Progenitor cell of endocrine pancreas (in vitro differentiated cells): Measurements from ENCODE around the gene NTN1. TPM values are rescaled to one million over a fixed set of nuclear protein-coding genes. Genes with fewer than 3 reads are reported as not detected.
A peak's percentile ranks its signal among the peaks of the same experiment; 100 is the strongest.

ENCODE experiments used
- DNase-seq: peaks from one replicate; pipeline ENCODE4 v3.0.0; 2021; ENCODE audit warnings: low spot score; ENCODE audit not compliant: unreplicated experiment
- H3K27ac Mint-ChIP-seq: 2 replicates; pipeline ENCODE4 v1.8.0; 2021; ENCODE audit warnings: mild to moderate bottlenecking, moderate library complexity, mixed read lengths
- H3K27me3 Mint-ChIP-seq: 2 replicates; pipeline ENCODE4 v1.8.0; 2021; ENCODE audit warnings: mixed read lengths
- H3K36me3 Mint-ChIP-seq: 2 replicates; pipeline ENCODE4 v1.8.0; 2022; ENCODE audit warnings: mixed read lengths; ENCODE audit not compliant: insufficient read depth
- H3K4me1 Mint-ChIP-seq: 2 replicates; pipeline ENCODE4 v1.8.0; 2021; ENCODE audit warnings: low read depth, mixed read lengths
- H3K4me3 Mint-ChIP-seq: 2 replicates; pipeline ENCODE4 v1.8.0; 2021; ENCODE audit warnings: low read depth, mild to moderate bottlenecking, moderate library complexity, mixed read lengths
- H3K9me3 Mint-ChIP-seq: 2 replicates; pipeline ENCODE4 v1.8.0; 2021; ENCODE audit warnings: low read depth, mixed read lengths
- total RNA-seq: library from RNA; stranded (reverse); gene quantifications from 2 replicates; pipeline ENCODE4 v1.2.1, GENCODE V29; 2021
- TF ChIP-seq, protein P1 (sequence below): fragments of 200-600 bp; sonication (generic); IDR thresholded peaks from one replicate; pipeline ENCODE4 v1.5.0; 2021; ENCODE audit warnings: antibody characterized with exemption, mild to moderate bottlenecking; ENCODE audit not compliant: unreplicated experiment

Gene NTN1
- total RNA-seq, 1 donor from 2014 or later: 4.4 TPM

GRCh38 chr17:8995711-8996110, 25.6 kb upstream of the NTN1 start:
- Mint-ChIP-seq H3K4me3 (no peak overlapping the region), H3K27ac (no peak overlapping the region), H3K27me3 (peaks cover 43% of the 10 kb centered on the region), H3K36me3 (no peaks in the 10 kb centered on the region), H3K9me3 (no peaks in the 10 kb centered on the region), H3K4me1 (peaks cover 6% of the 10 kb centered on the region)
- no peak for DNase-seq
- TF ChIP-seq, protein P1, sequence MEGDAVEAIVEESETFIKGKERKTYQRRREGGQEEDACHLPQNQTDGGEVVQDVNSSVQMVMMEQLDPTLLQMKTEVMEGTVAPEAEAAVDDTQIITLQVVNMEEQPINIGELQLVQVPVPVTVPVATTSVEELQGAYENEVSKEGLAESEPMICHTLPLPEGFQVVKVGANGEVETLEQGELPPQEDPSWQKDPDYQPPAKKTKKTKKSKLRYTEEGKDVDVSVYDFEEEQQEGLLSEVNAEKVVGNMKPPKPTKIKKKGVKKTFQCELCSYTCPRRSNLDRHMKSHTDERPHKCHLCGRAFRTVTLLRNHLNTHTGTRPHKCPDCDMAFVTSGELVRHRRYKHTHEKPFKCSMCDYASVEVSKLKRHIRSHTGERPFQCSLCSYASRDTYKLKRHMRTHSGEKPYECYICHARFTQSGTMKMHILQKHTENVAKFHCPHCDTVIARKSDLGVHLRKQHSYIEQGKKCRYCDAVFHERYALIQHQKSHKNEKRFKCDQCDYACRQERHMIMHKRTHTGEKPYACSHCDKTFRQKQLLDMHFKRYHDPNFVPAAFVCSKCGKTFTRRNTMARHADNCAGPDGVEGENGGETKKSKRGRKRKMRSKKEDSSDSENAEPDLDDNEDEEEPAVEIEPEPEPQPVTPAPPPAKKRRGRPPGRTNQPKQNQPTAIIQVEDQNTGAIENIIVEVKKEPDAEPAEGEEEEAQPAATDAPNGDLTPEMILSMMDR: no peak

DNA sequence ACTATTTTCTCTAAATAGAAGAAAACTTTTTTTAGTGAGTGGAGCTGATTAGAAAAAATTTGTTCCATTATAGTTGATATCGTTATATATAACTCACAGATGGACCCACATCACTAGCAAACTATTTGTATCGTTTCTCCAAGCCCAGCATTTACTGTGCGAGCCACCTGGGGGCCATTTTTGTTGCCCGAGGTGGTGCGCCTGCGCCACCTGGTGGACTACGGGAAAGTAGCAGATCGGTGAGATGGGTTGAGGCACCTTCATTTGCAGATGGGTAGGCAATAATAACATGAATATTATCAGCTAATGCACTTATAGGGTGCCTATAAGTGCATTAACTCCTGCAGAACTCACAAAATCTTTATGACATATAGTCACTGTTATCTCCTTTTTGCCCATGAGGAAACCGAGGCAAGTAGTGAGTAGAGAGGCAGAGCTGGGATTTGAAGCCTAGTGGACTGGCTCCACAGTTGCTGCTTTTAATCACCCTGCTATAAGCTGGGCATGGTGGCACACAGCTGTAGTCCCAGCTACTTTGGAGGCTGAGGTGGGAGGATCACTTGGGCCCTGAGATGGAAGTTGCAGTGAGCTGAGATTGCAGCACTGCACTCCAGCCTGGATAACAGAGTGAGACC, 23.2 kb upstream of the NTN1 start:
- no peaks in the 10 kb centered on the region for H3K9me3 Mint-ChIP-seq
- TF ChIP-seq, protein P1: peak; percentile 92
- peak; percentile 47 for DNase-seq
- no peak overlapping the region for H3K4me3 Mint-ChIP-seq
- H3K4me1 Mint-ChIP-seq: peaks cover 13% of the 10 kb centered on the region
- H3K27ac Mint-ChIP-seq: no peak overlapping the region
- no peaks in the 10 kb centered on the region for H3K36me3 Mint-ChIP-seq
- peaks cover 52% of the 10 kb centered on the region for H3K27me3 Mint-ChIP-seq

DNA sequence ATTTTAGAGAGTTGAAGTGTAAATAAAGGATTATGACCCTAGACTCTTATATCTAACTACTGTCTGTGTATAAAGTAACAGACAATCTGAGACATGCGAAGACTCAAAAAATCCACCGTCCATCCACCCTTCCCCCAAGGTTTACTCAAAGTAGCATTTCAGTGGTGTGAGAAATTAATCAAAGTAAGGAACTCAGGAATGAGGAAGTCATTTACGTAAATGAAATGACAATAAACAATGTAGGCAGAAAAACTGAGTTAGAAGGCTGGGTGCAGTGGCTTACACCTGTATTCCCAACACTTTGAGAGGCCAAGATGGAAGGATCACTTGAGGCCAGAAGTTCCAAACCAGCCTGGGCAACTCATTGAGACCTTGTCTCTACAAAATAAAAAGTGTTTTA, 19.8 kb upstream of the NTN1 start:
- no peak for DNase-seq
- no peak overlapping the region for H3K27ac Mint-ChIP-seq
- peaks cover 7% of the 10 kb centered on the region for H3K4me1 Mint-ChIP-seq
- H3K4me3 Mint-ChIP-seq: peak overlapping the region; percentile 4
- peaks cover 65% of the 10 kb centered on the region for H3K27me3 Mint-ChIP-seq
- TF ChIP-seq, protein P1: no peak
- no peaks in the 10 kb centered on the region for H3K9me3 Mint-ChIP-seq
- no peaks in the 10 kb centered on the region for H3K36me3 Mint-ChIP-seq

DNA sequence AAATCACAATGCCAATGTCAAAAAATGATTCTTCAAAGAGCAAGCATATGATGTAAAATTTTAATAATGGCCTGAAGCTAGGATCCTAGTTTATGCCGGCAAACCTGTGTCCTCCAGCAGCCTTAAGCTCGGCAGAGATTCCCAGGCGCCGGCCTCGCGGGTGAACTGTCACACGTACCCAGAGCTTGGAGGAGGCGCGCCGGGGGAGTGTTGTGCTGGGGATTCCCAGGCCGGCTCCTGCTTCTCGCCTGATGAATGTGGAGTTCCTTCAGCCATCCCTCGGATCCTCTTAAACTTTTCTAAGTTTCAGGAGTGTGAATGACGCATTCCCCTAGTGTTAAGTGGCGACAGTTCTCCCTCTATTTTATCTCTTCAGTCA, 19.1 kb upstream of the NTN1 start:
- peak overlapping the region; percentile 54 for H3K4me3 Mint-ChIP-seq
- DNase-seq: no peak
- no peaks in the 10 kb centered on the region for H3K9me3 Mint-ChIP-seq
- H3K27me3 Mint-ChIP-seq: peaks cover 70% of the 10 kb centered on the region
- TF ChIP-seq, protein P1: no peak
- no peaks in the 10 kb centered on the region for H3K36me3 Mint-ChIP-seq
- H3K27ac Mint-ChIP-seq: no peak overlapping the region
- peaks cover 7% of the 10 kb centered on the region for H3K4me1 Mint-ChIP-seq

DNA sequence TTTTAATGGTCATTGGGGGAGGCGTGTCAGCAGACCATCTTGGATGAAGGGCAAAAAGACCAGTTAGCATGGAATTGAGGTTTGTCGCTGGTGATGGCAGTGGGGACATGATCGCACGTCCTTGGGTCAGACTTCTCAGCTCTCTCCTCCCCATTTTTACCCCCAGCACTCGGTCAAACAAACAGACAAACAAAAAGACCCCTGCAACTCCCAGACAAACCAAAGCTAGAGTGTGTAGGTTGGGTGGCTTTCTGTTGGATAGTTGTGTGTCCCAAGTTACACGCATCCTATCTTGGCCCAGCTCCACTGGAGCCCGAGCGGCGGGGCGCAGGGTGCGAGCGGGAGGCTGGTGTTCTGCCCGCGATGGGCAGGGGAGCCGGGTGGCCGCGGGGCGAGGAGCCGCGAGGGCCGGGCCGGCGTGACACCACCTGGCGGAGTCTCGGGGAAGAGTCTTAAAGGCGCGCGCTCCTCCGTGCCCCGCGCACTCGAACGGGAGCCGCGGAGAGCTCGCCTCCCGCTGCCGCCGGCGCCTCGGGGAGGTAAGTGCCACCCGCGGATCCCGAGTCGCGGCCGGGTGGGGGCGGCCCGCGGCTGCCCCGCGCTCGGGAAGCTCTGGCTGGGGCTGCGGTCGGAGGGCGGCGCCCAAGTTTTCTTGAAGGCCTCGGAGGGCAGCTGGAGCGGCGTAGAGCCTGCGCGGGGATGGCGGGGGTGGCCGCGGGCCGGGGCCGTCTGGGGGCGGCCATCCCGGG, 18.5 kb upstream of the NTN1 start:
- H3K36me3 Mint-ChIP-seq: no peaks in the 10 kb centered on the region
- H3K9me3 Mint-ChIP-seq: no peaks in the 10 kb centered on the region
- peaks cover 76% of the 10 kb centered on the region for H3K27me3 Mint-ChIP-seq
- TF ChIP-seq, protein P1: peak; percentile 54
- DNase-seq: peak; percentile 47
- H3K27ac Mint-ChIP-seq: no peak overlapping the region
- H3K4me3 Mint-ChIP-seq: peak overlapping the region; percentile 54
- H3K4me1 Mint-ChIP-seq: peaks cover 7% of the 10 kb centered on the region
